ENCODE data around the gene CWC22. TPM values are rescaled to one million over a fixed set of nuclear protein-coding genes. Genes with fewer than 3 reads are reported as not detected.

The CWC22 gene
- total RNA-seq, 1 donor, result 17.3 TPM

DNA sequence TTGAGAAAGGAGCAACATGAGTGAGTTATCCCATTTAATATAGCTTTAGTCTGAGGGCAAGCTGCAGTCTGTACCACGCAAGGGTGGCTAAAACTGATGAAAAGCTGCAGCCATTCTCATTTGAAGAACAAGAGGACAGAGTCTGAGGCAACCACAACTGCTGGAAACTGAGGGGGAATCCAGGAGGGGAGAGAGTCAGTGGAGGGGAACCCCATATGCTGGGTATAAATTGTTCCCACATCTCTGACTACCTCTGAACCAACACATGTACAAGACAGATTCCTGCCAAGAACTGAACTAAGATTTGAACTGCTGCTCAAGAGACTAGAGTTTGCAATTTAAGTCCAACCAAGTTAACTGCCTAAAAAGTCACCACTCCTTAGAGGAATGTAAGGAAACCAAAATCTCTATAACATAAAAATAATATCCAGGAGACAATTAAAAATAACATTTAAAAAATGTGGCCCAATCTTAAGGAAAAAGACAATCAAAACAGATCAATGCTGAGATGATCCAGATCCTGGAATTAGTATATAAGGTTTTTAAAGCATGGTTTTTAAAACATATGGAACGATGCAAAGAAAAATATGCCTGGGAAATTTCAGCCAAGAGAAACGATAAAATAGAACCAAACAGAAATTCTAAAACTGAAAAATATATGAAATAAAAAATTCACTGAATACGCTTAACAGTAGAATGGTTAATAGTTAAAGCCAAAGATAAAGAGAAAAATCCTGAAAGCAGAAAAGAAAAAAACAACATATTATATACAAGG is 11.2 kb downstream of the CWC22 start:
- H3K4me3 ChIP-seq (ENCODE audit: low read depth, low read length), result no peak overlapping the region
- no peak for DNase-seq (ENCODE audit: low read depth)
- TF ChIP-seq, protein P1, sequence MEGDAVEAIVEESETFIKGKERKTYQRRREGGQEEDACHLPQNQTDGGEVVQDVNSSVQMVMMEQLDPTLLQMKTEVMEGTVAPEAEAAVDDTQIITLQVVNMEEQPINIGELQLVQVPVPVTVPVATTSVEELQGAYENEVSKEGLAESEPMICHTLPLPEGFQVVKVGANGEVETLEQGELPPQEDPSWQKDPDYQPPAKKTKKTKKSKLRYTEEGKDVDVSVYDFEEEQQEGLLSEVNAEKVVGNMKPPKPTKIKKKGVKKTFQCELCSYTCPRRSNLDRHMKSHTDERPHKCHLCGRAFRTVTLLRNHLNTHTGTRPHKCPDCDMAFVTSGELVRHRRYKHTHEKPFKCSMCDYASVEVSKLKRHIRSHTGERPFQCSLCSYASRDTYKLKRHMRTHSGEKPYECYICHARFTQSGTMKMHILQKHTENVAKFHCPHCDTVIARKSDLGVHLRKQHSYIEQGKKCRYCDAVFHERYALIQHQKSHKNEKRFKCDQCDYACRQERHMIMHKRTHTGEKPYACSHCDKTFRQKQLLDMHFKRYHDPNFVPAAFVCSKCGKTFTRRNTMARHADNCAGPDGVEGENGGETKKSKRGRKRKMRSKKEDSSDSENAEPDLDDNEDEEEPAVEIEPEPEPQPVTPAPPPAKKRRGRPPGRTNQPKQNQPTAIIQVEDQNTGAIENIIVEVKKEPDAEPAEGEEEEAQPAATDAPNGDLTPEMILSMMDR (IDR thresholded peaks at IDR 0.05; ENCODE audit: insufficient read depth, low read depth, low read length), result no peak

DNA sequence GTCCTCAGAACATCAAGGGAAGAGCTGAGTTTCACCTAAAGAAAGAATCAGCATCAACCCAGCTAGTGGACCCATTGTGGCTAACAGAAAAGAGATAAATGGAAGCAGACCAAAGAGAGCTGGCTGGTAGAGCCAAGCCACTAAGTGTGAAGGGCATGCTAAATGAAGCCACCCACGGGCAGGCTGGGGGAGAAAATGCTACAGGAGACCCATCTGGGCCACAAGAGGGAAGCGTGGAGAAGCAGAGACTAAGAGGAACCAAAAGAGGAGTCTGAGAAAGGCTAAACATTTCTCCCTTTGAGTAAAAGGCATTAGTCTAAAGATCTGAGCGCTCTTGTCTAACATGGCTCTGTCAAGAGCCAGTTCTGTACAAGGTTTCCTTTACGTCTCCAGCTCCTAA is 15.8 kb downstream of the CWC22 start:
- no peak overlapping the region for H3K4me3 ChIP-seq (ENCODE audit: low read depth, low read length)
- DNase-seq (ENCODE audit: low read depth), result no peak
- TF ChIP-seq, protein P1 (IDR thresholded peaks at IDR 0.05; ENCODE audit: insufficient read depth, low read depth, low read length), result no peak

DNA sequence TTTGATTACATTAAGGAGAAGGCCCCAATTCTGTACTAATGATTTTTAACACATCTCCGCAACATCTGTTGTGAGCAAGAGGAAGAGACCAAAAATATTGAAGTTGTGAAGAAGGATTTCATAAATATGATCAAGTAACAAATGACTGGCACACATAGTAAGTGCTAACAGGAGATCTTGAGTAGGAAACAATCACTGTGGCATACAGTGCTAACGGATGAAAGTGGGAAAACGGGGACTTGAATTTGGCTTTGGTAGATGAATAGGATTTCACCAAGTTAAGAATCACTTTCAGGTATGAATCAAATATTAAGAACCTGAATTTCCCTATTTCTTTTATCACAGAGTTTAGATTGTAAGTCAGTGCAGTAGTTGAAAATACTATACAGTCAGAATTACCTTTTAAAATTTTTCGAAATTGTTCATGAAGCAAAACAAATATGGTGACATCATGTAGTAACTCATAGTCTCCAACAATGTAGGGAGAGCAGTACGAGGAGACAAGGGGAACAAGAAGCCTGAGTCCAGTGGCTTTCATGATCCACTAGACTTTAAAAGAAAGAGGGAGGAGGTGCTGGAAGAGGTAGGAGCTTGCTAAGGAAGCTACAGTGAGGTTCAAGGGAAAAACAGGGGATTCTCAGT is 16.3 kb downstream of the CWC22 start:
- H3K4me3 ChIP-seq (ENCODE audit: low read depth, low read length), result no peak overlapping the region
- TF ChIP-seq, protein P1 (IDR thresholded peaks at IDR 0.05; ENCODE audit: insufficient read depth, low read depth, low read length), result no peak
- DNase-seq (ENCODE audit: low read depth), result no peak

DNA sequence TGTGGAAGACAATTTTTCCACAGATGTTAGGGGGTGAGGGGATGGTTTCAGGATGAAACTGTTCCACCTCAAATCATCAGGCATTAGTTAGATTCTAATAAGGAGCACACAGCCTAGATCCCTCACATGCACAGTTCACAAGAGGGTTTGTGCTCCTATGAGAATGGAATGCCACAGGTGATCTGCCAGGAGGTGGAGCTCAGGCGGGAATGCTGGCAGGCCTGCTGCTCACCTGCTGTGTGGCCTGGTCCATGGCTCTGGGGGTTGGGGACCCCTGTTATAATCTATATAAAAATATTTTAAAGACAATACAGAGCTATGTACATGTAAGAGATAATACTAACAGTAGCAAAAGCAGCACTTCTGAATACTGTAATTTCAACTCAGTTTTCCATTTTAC is 19.2 kb downstream of the CWC22 start:
- H3K4me3 ChIP-seq (ENCODE audit: low read depth, low read length), result no peak overlapping the region
- TF ChIP-seq, protein P1 (IDR thresholded peaks at IDR 0.05; ENCODE audit: insufficient read depth, low read depth, low read length), result no peak
- no peak for DNase-seq (ENCODE audit: low read depth)

DNA sequence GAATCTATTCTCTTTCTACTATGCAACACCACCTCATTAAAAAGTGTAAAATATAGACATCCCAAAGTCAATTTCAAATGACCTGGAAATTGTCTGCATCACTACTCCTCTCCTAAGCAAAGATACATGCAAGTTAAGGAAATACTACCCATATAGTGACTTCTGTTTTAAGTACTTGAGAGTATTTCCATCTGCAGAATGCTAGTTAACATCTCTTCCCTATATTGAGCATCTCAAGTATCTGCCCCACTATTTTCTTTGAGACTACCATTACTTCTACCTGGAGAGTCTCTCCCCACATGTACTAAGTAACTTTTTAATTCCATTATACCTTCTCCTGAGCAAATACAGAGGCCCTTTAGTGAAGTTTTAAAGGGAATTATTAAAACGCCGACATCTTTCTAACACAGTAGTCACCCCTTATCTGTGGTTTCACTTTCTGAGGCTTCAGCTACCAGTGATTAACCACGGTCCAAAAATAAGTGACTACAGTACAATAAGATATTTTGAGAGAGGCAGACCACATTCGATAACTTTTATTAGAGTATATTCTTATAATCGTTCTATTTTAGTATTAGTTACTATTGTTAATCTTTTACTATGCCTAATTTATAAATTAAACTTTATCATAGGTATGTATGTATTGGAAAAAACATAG is 21.8 kb downstream of the CWC22 start:
- DNase-seq (ENCODE audit: low read depth), result no peak
- TF ChIP-seq, protein P1 (IDR thresholded peaks at IDR 0.05; ENCODE audit: insufficient read depth, low read depth, low read length), result no peak
- H3K4me3 ChIP-seq (ENCODE audit: low read depth, low read length), result no peak overlapping the region

DNA sequence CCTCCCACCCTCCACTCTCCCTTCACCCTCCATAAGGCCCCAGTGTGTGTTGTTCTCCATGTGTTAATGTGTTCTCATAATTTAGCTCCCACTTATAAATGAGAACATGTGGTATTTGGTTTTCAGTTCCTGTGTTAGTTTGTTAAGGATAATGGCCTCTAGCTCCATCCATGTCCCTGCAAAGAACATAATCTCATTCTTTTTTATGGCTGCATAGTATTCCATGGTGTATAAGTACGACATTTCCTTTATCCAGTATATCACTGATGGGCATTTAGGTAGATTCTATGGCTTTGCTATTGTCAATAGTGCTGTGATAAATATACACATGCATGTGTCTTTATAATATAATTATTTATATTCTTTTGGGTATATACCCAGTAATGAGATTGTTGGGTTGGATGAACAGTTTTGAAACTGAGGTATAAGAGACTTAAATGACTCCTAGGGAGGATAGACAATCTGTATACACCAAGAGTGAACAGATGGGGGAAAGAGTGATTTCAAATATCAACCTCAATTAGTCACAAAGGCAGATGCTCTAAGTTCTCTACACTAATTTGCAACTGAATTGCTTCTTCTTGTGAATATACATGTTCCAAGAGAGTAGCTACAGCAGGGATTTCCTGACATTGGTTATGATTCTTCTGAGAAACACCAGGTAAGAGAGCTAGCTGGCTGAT is 23.7 kb downstream of the CWC22 start:
- TF ChIP-seq, protein P1 (IDR thresholded peaks at IDR 0.05; ENCODE audit: insufficient read depth, low read depth, low read length), result no peak
- DNase-seq (ENCODE audit: low read depth), result no peak
- H3K4me3 ChIP-seq (ENCODE audit: low read depth, low read length), result no peak overlapping the region

All from fibroblast of villous mesenchyme (primary cell).